ENCODE results near the gene CSNK1E. TPM values are rescaled to one million over a fixed set of nuclear protein-coding genes. Genes with fewer than 3 reads are reported as not detected.

CSNK1E gene
- polyA plus RNA-seq, 1 donor (not counting 4 experiments of a cell fraction or from before 2014, with no cell fraction given), result 168 TPM

DNA sequence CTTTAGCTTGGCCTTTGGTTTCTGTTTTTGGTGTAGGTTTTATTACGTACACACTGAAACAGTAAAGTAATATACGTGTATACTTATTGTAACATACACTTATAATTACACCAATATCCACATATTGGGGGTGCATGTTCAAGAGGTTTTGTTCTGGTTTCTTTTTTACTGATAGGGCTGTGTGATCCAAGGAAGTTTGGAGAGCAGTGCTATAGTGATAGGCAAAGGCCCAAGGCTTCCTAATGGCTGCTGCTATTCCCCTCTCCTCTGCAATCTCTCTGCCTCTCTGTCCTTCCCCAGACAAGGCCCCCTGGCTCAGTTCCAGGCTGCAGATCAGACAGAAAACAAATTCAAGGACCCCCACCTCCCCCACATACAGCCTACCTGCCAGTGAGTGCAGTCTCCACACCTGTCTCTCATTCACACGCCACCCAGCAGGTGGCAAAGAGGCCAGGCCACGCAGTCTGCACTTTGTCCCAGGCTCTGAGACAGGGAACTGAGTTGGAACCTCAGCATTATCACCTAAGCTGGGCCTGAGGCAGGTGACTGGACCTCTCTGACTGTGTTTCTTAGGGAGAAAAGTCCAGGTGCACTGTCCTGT lies 59.5 kb downstream of the CSNK1E start:
- Histone ChIP-seq H3K36me3 (ENCODE audit: control insufficient read depth in 2 of 2, extremely low read depth in 1 of 2, insufficient read depth in 2 of 2, low read length in 2 of 2) (peaks cover 0 to 5% of the 10 kb centered on the region in 2 experiments), H3K4me3 (ENCODE audit: control insufficient read depth in 2 of 3, extremely low read depth in 1 of 3, insufficient read depth in 2 of 3, low read depth in 1 of 3, low read length in 3 of 3) (no peak overlapping the region), H3K79me2 (ENCODE audit: control insufficient read depth, insufficient read depth, low read length) (peaks cover 67% of the 10 kb centered on the region), H2AFZ (ENCODE audit: control insufficient read depth, low read length) (no peak overlapping the region), H4K20me1 (ENCODE audit: control insufficient read depth, extremely low read depth, insufficient read depth, low read length) (peaks cover 3% of the 10 kb centered on the region), H3K9me1 (ENCODE audit: control insufficient read depth, extremely low read depth, insufficient read depth, low read length) (no peaks in the 10 kb centered on the region), H3K4me2 (ENCODE audit: control insufficient read depth, extremely low read depth, insufficient read depth, low read depth, low read length) (no peak overlapping the region), H3K4me1 (ENCODE audit: control insufficient read depth, extremely low read depth, insufficient read depth, low read length) (peaks cover 6% of the 10 kb centered on the region), H3K9me3 (ENCODE audit: control insufficient read depth, low read depth, low read length) (no peaks in the 10 kb centered on the region), H3K27me3 (ENCODE audit: control insufficient read depth, extremely low read depth, insufficient read depth, low read length) (no peaks in the 10 kb centered on the region), H3K27ac (ENCODE audit: control insufficient read depth, insufficient read depth, low read length) (no peak overlapping the region), H3K9ac (ENCODE audit: control insufficient read depth, extremely low read depth, insufficient read depth, low read length) (no peak overlapping the region)
- no peak for DNase-seq (ENCODE audit: low read depth, low spot score)
- no peak for FAIRE-seq
- dilution Hi-C loops (cut with MboI; ENCODE audit: extremely low pct_ligation_motif_present, low sequenced_read_pairs), result no loop called here
- TF ChIP-seq, protein P1, sequence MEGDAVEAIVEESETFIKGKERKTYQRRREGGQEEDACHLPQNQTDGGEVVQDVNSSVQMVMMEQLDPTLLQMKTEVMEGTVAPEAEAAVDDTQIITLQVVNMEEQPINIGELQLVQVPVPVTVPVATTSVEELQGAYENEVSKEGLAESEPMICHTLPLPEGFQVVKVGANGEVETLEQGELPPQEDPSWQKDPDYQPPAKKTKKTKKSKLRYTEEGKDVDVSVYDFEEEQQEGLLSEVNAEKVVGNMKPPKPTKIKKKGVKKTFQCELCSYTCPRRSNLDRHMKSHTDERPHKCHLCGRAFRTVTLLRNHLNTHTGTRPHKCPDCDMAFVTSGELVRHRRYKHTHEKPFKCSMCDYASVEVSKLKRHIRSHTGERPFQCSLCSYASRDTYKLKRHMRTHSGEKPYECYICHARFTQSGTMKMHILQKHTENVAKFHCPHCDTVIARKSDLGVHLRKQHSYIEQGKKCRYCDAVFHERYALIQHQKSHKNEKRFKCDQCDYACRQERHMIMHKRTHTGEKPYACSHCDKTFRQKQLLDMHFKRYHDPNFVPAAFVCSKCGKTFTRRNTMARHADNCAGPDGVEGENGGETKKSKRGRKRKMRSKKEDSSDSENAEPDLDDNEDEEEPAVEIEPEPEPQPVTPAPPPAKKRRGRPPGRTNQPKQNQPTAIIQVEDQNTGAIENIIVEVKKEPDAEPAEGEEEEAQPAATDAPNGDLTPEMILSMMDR (optimal IDR thresholded peaks at IDR 0.05 in 1 of 3, IDR thresholded peaks at IDR 0.05 in 1 of 3, conservative IDR thresholded peaks at IDR 0.05 in 1 of 3; ENCODE audit: extremely low read depth in 1 of 3, insufficient read depth in 2 of 3, low read length in 3 of 3), result no peak
- TF ChIP-seq EZH2 (IDR thresholded peaks at IDR 0.05; ENCODE audit: low read length), result no peak

DNA sequence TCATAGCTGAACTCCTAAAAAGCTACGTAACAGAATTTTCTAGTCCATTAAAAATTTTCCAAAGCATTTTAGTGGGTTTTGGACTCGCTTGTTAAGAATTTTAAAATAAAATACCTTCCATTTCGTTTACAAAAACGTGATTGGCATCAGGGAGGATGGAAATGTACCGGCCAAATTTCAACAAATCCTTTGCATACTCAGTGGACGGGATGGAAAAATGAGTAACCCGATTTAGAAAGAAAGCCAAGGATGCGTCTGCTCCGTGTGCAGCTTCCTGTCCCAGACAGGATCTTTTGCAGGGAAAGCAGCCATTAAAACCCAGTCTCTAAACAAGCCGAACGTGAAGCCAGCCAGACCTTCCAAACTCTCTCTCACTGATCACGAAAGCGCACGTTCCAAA lies 60.1 kb downstream of the CSNK1E start:
- no peak overlapping the region for H3K4me2 ChIP-seq (ENCODE audit: control insufficient read depth, extremely low read depth, insufficient read depth, low read depth, low read length)
- no peak overlapping the region for H3K4me3 ChIP-seq (ENCODE audit: control insufficient read depth in 2 of 3, extremely low read depth in 1 of 3, insufficient read depth in 2 of 3, low read depth in 1 of 3, low read length in 3 of 3)
- no peak for TF ChIP-seq EZH2 (IDR thresholded peaks at IDR 0.05; ENCODE audit: low read length)
- TF ChIP-seq, protein P1 (optimal IDR thresholded peaks at IDR 0.05 in 1 of 3, IDR thresholded peaks at IDR 0.05 in 1 of 3, conservative IDR thresholded peaks at IDR 0.05 in 1 of 3; ENCODE audit: extremely low read depth in 1 of 3, insufficient read depth in 2 of 3, low read length in 3 of 3), result no peak
- no peaks in the 10 kb centered on the region for H3K9me3 ChIP-seq (ENCODE audit: control insufficient read depth, low read depth, low read length)
- no peak overlapping the region for H2AFZ ChIP-seq (ENCODE audit: control insufficient read depth, low read length)
- dilution Hi-C loops (cut with MboI; ENCODE audit: extremely low pct_ligation_motif_present, low sequenced_read_pairs), result no loop called here
- no peaks in the 10 kb centered on the region for H3K9me1 ChIP-seq (ENCODE audit: control insufficient read depth, extremely low read depth, insufficient read depth, low read length)
- H3K27me3 ChIP-seq (ENCODE audit: control insufficient read depth, extremely low read depth, insufficient read depth, low read length), result no peaks in the 10 kb centered on the region
- H3K4me1 ChIP-seq (ENCODE audit: control insufficient read depth, extremely low read depth, insufficient read depth, low read length), result peaks cover under 1% of the 10 kb centered on the region
- H3K9ac ChIP-seq (ENCODE audit: control insufficient read depth, extremely low read depth, insufficient read depth, low read length), result no peak overlapping the region
- DNase-seq (ENCODE audit: low read depth, low spot score), result no peak
- peaks cover 0 to 5% of the 10 kb centered on the region in 2 experiments for H3K36me3 ChIP-seq (ENCODE audit: control insufficient read depth in 2 of 2, extremely low read depth in 1 of 2, insufficient read depth in 2 of 2, low read length in 2 of 2)
- H3K79me2 ChIP-seq (ENCODE audit: control insufficient read depth, insufficient read depth, low read length), result peaks cover 66% of the 10 kb centered on the region
- H3K27ac ChIP-seq (ENCODE audit: control insufficient read depth, insufficient read depth, low read length), result no peak overlapping the region
- no peak for FAIRE-seq
- H4K20me1 ChIP-seq (ENCODE audit: control insufficient read depth, extremely low read depth, insufficient read depth, low read length), result no peaks in the 10 kb centered on the region
